Measurements from ENCODE around the gene THOC7.

THOC7 gene

DNA sequence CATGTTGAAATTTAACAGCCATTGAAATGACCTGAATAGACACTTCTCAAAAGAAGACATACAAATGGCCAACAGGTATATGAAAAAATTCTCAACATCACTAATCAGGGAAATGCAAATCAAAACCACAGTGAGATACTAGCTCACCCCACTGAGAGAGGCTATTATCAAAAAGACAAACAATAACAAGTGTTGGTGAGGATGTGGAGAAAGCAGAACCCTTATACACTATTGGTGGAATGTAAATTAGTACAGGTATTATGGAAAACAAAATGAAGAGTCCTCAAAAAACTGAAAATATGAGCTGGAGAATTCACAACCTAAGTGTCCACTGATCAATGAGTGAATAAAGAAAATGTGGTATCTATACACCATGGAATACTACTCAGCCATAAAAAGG, 21.5 kb downstream of the THOC7 start:
- DNase-seq (ENCODE audit: low spot score) = no peak

DNA sequence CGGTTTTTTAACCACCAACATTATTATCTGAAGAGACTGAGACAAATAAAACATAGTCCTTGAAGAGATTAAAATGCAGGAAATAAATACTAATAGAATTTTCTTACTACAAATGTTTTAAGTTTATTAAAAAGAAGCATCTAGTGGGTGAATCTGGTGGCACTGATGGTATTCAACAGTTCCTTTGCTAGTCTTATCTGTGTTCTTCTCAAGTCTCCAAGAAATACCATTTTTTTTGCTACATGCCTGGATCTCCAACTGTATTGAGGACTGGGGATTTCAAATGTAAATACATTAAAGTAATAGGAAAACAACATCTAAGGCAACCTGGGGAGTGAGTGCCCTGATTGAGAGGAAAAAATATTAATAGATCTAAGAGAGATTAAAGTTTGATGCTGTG, 21.9 kb downstream of the THOC7 start:
- DNase-seq (ENCODE audit: low spot score) = no peak

DNA sequence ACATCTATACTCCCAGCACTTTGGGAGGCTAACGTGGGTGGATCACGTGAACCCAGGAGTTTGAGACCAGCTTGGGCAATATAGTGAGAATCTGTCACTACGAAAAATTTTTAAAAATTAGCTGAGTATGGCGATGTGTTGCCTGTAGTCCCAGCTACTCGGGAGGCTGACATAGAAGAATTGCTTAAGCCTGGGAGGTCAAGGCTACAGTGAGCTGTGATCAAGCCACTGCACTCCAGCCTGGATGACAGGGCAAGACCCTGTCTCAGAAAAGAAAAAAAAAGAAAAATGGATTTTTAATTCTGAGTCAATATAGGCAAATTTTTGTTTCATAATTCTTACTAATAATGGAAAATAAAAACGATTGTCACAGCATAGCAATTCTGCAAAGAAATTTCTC, 31.2 kb downstream of the THOC7 start:
- no peak for DNase-seq (ENCODE audit: low spot score)

DNA sequence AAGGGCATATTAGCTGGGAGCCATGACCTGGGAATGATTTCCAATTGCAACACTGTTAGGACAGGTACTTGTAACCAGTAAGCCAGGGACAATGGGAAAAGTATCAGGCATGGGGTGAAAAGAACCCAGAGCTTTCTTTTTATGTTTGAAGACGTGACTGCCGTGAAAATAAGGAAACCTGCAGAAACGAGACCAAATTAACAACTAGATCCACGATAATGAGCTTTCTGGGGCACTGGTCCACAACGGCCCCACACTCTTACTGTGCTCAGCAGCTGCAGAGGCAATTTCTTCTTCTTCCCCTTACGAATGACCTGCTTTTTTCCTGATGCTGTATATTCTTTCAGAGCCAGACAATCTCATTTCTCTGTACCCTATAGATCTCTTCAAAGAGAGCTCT, 33.1 kb downstream of the THOC7 start:
- DNase-seq (ENCODE audit: low spot score) = no peak

DNA sequence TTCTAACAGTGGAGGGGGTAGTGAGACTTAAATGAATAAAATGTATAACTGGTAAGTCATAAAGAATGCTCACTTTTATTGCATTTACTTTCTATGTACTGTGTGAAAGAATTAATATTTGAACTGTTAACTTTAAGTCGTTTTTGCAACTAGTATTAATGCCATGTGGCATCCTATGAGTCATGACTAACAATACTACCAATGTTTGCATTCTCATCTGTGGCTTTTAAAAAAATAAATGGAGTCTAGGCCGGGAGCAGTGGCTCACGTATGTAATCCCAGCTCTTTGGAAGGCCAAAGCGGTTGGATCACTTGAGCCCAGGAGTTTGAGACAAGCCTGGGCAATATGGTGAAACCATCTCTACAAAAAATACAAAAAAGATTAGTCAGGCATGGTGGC, 39.3 kb downstream of the THOC7 start:
- no peak for DNase-seq (ENCODE audit: low spot score)

DNA sequence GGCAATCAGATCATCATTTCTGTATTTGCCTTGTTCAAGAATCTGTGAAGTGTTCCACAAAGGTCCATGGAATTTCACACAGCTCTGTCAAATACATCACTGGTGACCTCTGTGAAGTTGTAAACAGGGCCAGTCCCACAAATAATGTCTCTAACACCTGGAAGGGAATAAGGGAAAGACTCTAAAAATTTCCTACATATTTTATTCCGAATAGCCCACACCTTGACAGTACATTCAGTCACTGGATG, 44.5 kb downstream of the THOC7 start, which contains the start of gene C3orf49:
TSS of gene C3orf49 (plus strand) at position 149 of the 248 bp plus-strand sequence. CDS start 173 bp downstream, outside the sequence.
- no peak for DNase-seq (ENCODE audit: low spot score)

DNA sequence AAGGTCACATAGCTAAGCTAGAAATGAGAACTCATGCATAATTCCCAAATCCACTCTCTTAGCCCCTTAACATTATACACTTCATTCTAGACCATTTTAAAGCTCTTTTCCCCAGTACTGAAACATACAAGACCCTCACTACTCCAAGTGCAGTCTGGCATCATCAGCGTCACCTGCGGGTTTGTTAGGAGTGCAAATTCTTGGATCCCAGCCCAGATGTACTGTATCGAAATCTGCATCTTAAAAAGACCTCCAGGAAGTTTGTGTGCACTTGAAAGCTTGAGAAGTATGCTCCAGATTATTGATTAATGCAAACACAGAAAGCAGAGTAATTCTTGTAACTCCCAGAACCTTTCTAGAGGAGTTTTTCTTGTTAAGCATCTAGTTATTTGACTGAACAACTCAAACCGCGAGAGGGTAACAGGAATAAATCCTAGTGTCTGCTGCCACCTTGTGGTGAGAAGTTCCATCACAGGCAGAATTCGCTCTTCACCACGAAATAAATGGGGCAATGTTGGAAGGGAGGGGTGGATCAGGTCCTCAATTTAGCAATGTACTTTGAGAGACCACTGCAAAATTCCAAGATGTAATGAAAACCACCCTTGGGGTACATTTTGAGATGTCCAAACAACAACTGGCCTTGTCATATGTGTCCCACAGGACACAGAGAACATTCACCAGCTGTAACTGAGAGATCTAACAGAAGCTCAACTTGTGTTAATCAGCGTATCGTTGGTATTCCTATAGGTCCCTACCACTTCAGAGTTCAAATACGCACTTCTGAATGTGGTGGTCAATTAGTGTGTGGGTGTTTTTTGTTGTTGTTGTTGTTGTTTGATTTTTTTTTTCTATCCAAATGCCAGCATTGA, 45.1 kb downstream of the THOC7 start:
- no peak for DNase-seq (ENCODE audit: low spot score)

DNA sequence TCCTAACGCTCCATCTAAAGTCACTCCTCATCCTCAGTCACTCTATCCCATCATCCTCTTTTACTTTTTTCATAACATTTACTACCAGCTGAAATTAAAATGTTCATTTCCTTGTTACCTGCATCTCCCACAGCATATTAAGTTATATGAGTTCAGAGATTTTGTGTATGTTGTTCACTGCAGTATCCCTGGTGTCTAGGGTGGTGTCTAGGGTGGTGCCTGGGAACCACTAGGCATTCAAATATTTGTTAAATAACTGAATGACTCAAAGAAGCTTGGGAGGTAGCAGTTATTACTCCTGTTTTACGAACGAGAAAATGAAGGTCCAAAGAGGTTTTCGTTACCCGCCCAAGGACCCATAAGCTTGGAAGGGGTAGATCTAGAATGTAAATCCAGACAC, 46.4 kb downstream of the THOC7 start:
- no peak for DNase-seq (ENCODE audit: low spot score)

DNA sequence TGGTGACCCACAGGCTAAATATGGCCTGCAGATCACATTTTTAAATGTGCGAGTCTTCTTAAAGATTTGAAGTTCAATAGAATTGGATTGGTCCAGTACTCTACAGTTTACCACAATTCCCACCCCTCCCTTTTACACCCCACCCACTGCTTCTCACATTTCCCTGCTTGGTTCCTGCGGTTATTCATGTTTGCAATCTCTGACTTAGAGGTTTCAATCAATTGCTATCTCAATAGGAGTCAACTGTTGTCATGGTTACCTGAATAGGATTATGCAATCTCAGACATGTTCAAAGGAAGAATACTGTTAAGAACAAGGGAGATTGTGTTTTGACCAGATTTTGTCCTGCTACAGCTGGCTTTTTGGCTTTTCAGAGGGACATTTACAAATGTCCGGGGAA, 49.4 kb downstream of the THOC7 start:
- no peak for DNase-seq (ENCODE audit: low spot score)

DNA sequence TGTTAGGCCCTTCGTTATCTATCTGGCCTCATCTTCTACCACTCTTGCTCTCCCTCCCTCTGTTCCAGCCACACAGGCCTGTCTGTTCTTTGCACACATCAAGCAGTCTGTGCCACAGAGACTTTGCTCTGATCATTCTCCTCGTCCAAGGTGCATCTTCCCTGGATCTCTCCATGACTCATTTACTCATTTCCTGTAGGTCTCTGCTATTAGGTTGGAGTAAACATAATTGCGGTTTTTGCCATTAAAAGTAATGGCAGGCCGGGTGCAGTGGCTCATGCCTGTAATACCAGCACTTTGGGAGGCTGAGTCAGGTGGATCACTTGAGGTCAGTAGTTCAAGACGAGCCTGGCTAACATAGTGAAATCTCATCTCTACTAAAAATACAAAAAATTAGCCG, 54.0 kb downstream of the THOC7 start:
- DNase-seq (ENCODE audit: low spot score) = no peak

DNA sequence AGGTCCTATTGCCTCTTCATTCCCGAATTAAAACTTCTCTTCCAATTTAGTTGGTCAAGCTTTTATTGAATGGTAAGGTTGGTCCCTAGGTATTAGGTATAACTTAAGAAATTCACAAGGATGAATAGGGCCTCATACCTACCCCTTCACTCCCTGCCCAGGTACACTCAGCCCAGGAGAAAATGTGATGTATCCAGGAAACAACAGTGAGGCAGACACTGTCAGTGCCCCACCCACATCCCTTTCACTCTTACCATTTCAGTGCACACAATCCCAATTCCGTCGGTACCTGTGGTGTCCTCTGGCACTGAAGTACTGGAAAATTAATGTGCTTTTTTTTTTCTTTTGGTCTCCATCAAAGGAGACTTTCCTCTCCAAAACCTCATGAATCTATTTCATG, 55.0 kb downstream of the THOC7 start:
- DNase-seq (ENCODE audit: low spot score) = no peak

DNA sequence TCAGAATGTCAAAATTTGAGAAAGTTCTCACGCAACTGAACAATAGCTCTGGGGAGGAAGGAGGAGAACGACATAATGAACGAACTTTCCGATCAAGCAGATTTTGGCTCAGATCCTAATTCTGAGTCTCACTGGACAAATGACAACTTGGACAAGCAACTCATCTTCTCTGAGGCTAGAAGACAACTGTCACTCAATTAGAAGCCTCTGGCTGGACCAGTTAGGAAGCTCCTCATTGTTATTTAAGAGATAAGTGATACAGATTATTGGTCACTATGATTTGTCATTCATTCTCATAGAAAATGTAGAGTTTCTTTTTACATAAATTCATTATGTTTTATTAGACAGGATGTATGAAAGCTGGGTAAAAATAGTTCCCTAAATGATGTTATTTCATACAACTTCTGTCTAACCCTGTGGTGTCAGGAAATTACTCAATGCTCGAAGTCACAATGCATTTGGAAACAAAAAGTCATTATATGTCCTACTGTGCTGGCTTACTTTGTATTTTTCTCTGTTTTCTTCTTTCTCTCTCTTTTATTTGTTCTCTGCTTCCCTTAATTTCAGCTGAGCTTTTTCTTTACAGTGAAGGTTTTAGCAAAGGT, 55.5 kb downstream of the THOC7 start:
- no peak for DNase-seq (ENCODE audit: low spot score)

DNA sequence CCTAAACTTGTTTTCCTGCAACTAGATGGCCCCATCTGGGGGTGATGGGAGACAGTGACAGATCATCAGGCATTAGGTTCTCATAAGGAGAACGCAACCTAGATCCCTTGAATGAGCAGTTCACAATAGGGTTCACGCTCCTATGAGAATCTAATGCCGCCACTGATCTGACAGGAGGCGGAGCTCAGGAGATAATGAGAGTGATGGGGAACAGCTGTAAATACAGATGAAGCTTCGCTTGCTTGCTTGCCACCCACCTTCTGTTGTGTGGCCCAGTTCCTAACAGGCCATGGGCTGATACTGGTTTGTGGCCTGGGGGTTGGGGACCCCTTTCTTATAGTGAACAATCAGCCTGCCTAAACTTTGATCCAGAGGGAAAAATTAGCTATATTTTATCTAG, 59.7 kb downstream of the THOC7 start:
- no peak for DNase-seq (ENCODE audit: low spot score)

DNA sequence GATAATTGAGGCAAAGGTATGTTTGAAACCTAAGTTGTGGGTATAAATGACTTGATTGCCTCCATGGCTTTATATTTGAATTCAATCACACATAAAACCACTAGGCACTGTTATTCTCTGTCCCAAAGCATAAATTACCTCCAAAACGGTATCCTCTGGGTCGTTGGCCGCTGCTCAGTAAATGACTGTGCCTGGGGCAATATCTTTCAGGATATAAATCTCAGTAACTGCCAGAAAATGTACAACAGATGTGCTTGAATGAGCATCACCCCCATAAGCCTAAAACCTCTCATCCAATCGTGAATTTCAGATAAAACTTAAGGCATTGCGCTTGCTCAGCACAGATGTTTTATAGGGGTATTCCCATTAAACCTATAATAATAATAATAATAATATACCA, 63.5 kb downstream of the THOC7 start:
- no peak for DNase-seq (ENCODE audit: low spot score)

DNA sequence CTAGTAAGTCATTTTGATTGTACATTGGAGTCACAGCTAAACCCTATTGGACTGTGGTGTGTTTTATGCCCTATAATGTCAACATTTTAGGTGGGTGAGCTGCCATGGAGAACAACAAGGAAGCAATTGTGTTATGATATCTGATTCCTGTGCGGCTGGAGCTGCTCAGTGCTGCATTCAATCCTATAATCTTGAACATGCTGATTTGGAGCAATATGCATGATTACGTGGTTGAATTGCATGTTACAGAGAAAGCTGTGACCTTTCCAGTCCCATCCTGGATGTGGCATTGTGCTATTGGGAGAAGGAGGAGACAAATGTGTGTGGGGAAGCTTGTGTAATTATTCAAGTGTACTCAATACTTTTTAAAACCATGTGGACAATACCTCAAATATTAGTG, 64.7 kb downstream of the THOC7 start:
- DNase-seq (ENCODE audit: low spot score) = no peak

DNA sequence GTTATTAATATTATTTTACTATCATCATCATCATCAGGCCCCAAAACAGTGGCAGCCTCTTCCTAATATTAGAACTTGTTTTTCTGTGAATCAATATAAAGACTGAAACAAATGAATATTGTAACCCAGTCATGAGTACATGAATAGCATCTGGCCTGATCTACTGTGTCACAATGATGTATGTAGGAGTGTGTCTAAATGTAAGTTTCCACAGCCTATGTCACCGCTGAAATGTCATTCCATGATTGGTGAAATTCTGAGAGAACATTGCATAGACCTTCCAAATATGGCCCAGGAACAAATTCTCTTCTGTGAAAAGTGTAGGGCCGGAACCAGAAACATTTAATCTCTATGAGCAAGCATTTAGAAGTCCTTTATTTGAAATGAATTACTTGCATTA, 65.1 kb downstream of the THOC7 start:
- DNase-seq (ENCODE audit: low spot score) = no peak

DNA sequence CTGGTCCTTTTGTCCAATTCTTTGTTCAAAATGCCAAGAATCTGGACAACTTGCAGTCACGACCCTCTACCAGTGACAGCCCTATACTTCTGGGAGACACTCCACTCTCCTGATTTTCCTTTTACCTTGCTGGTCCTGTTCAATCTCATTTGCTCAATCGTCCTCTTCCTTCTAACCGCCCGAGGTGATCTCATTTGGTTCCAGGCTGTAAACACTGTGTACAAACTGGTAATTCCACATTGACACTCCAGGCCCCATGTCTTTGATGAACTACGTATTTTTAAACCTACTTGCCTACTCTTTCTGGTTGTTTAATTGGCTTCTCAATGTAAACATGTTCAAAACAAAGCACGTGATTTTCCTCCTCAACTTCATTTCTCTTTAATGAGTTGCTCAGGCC, 68.2 kb downstream of the THOC7 start:
- DNase-seq (ENCODE audit: low spot score) = no peak

DNA sequence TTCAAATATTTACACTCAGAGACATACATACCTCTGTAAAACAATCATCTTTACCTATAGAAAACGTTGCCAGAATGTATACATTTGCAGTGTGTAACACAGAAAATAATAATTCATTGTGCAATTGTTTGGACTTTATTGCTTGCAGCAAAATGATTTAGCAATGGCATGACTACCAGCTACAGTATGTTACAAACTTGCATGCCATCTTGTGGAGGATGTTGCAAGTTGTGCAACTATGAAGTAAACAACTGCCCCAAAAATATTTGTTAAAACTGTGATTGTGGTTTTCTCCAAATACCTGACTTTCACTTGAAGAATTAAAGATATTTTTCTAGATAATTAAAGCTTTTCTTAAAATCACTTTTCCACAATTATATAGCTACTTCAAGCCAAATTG, 71.6 kb downstream of the THOC7 start:
- DNase-seq (ENCODE audit: low spot score) = no peak
